ENCODE measurements around the gene PNKD. TPM values are rescaled to one million over a fixed set of nuclear protein-coding genes. Genes with fewer than 3 reads are reported as not detected.
A peak's percentile ranks its signal among the peaks of the same experiment; 100 is the strongest.

The PNKD gene
- total and polyA plus RNA-seq, 9 donors, result 23.3 to 74.5 (median 48.1) TPM

GRCh38 chr2:218296847-218297246, 26.5 kb downstream of the PNKD start:
- Histone ChIP-seq H3K4me1 (ENCODE audit: insufficient read depth) (peaks cover 2% of the 10 kb centered on the region), H3K9me3 (no peaks in the 10 kb centered on the region), H3K27me3 (no peaks in the 10 kb centered on the region), H3K36me3 (no peaks in the 10 kb centered on the region), H3K27ac (no peak overlapping the region), H3K4me3 (no peak overlapping the region)
- no peak for TF ChIP-seq EP300 (IDR thresholded peaks at IDR 0.05)
- TF ChIP-seq, protein P1, sequence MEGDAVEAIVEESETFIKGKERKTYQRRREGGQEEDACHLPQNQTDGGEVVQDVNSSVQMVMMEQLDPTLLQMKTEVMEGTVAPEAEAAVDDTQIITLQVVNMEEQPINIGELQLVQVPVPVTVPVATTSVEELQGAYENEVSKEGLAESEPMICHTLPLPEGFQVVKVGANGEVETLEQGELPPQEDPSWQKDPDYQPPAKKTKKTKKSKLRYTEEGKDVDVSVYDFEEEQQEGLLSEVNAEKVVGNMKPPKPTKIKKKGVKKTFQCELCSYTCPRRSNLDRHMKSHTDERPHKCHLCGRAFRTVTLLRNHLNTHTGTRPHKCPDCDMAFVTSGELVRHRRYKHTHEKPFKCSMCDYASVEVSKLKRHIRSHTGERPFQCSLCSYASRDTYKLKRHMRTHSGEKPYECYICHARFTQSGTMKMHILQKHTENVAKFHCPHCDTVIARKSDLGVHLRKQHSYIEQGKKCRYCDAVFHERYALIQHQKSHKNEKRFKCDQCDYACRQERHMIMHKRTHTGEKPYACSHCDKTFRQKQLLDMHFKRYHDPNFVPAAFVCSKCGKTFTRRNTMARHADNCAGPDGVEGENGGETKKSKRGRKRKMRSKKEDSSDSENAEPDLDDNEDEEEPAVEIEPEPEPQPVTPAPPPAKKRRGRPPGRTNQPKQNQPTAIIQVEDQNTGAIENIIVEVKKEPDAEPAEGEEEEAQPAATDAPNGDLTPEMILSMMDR (IDR thresholded peaks at IDR 0.05), result no peak
- no peak for TF ChIP-seq POLR2A (IDR thresholded peaks at IDR 0.05)
- intact Hi-C loops (cut with DNase I), result loop anchor here in 3 of 4 donors (5.0 to 10.0 kb wide), 2 partner anchors 95 to 168 kb away; no protein-coding TSS in a partner anchor
- WGBS, 3 donors, result 84 to 86% (median 85%) methylated on average over 7 of the region's 7 CpGs
- no peak for DNase-seq

- DNase-seq, result no peak
- intact Hi-C loops (cut with DNase I), result loop anchor here in 3 of 4 donors (5.0 to 10.0 kb wide), 2 partner anchors 94 to 166 kb away; no protein-coding TSS in a partner anchor
- Histone ChIP-seq H3K27ac (no peak overlapping the region), H3K4me1 (ENCODE audit: insufficient read depth) (peaks cover 2% of the 10 kb centered on the region), H3K9me3 (no peaks in the 10 kb centered on the region), H3K27me3 (no peaks in the 10 kb centered on the region), H3K4me3 (no peak overlapping the region), H3K36me3 (no peaks in the 10 kb centered on the region)
- WGBS, 3 donors, result 76 to 84% (median 78%) methylated on average over 6 of the region's 6 CpGs
- TF ChIP-seq EP300 (IDR thresholded peaks at IDR 0.05), result no peak
- no peak for TF ChIP-seq POLR2A (IDR thresholded peaks at IDR 0.05)
- TF ChIP-seq, protein P1 (IDR thresholded peaks at IDR 0.05), result no peak
Observed at GRCh38 chr2:218298314-218298875, 28.1 kb downstream of the PNKD start.

- H3K27ac ChIP-seq, result no peak overlapping the region
- 73 to 78% (median 75%) methylated on average over 4 of the region's 4 CpGs for WGBS, 3 donors
- DNase-seq, result no peak
- TF ChIP-seq POLR2A (IDR thresholded peaks at IDR 0.05), result no peak
- TF ChIP-seq, protein P1 (IDR thresholded peaks at IDR 0.05), result no peak
- TF ChIP-seq EP300 (IDR thresholded peaks at IDR 0.05), result no peak
- H3K4me3 ChIP-seq, result no peak overlapping the region
- H3K27me3 ChIP-seq, result no peaks in the 10 kb centered on the region
- peaks cover 2% of the 10 kb centered on the region for H3K4me1 ChIP-seq (ENCODE audit: insufficient read depth)
- H3K9me3 ChIP-seq, result no peaks in the 10 kb centered on the region
- no peaks in the 10 kb centered on the region for H3K36me3 ChIP-seq
- intact Hi-C loops (cut with DNase I), result loop anchor here in 2 of 4 donors (5.0 kb wide), 2 partner anchors 92 to 352 kb away; no protein-coding TSS in a partner anchor
Observed at GRCh38 chr2:218300141-218300540, 29.8 kb downstream of the PNKD start.

- DNase-seq, result peak; percentile 82 to 90 (median 83)
- 2 to 3% (median 3%) methylated on average over 9 of the region's 9 CpGs for WGBS, 3 donors
- Histone ChIP-seq H3K9me3 (no peaks in the 10 kb centered on the region), H3K27ac (no peak overlapping the region), H3K4me1 (ENCODE audit: insufficient read depth) (peaks cover 2% of the 10 kb centered on the region), H3K36me3 (no peaks in the 10 kb centered on the region), H3K27me3 (no peaks in the 10 kb centered on the region), H3K4me3 (no peak overlapping the region)
- TF ChIP-seq, protein P1 (IDR thresholded peaks at IDR 0.05), result peak; percentile 93 to 98 (median 94)
- TF ChIP-seq EP300 (IDR thresholded peaks at IDR 0.05) (no peak), POLR2A (IDR thresholded peaks at IDR 0.05) (no peak)
- intact Hi-C loops (cut with DNase I), result loop anchor here in 2 of 4 donors (5.0 kb wide), 2 partner anchors 91 to 351 kb away; no protein-coding TSS in a partner anchor
Observed at GRCh38 chr2:218301176-218301819, 31.0 kb downstream of the PNKD start.
